HepG2 (cell line): ENCODE results near the gene BLVRA. TPM values are rescaled to one million over a fixed set of nuclear protein-coding genes. Genes with fewer than 3 reads are reported as not detected.

Experiments
- ATAC-seq: fragments of 200-7000 bp; cut with Tn5 transposase; 3 replicates; pipeline ENCODE4 v1.9.1; 2020; ENCODE audit warnings: mild to moderate bottlenecking, moderate library complexity
- BruUV-seq: library from RNA; stranded (reverse); fragments of 400-500 nt; replicated peaks from 2 replicates; lab custom pipeline; 2021; lab: Mats Ljungman, UMichigan
- CTCF ChIA-PET: fragments of 300-600 bp; formaldehyde crosslinking; extraction: SDS; loops from one replicate; lab custom pipeline; 2021; ENCODE audit warnings: low total read pairs, inconsistent platforms, low intra/inter-chr PET ratio; lab: Yijun Ruan, JAX
- POLR2A ChIA-PET: fragments of 350-600 bp; sonication (Branson Sonifier 250); formaldehyde crosslinking; loops from one replicate; lab custom pipeline; 2020; ENCODE audit warnings: antibody characterized with exemption, inconsistent platforms; lab: Yijun Ruan, JAX
- DNase-seq: peaks from one replicate; pipeline ENCODE4 v3.0.0-alpha.2; 2015; ENCODE audit warnings: low spot score
- FAIRE-seq: peaks from 3 replicates; lab custom pipeline; 2011; peaks lifted over from hg19 to GRCh38; lab: Jason Lieb, UNC
- H2AFZ ChIP-seq: one replicate; pipeline ENCODE4 v1.6.1; 2011; ENCODE audit warnings: low read length, inconsistent platforms
- H3K27ac ChIP-seq: fragments of 300-600 bp; 3 replicates; pipeline ENCODE4 v1.8.0; 2011; ENCODE audit warnings: mixed run types, mild to moderate bottlenecking, mixed read lengths, low read length, inconsistent platforms; ENCODE audit not compliant: insufficient read depth; ENCODE audit errors: extremely low read length
- H3K27me3 ChIP-seq, 2 experiments: fragments of 200-600 bp in 1 of 2; 2 replicates in 1 of 2; 3 replicates in 1 of 2; pipeline versions ENCODE4 v1.6.0 to v1.8.0; 2011; ENCODE audit warnings: low read length in 2 of 2, mild to moderate bottlenecking in 2 of 2, moderate library complexity in 2 of 2, inconsistent platforms in 1 of 2; ENCODE audit not compliant: insufficient read depth in 2 of 2, control insufficient read depth in 1 of 2
- H3K36me3 ChIP-seq, 2 experiments: fragments of 200-600 bp in 1 of 2; replicated peaks in 1 of 2; 2 replicates in 1 of 2; 3 replicates in 1 of 2; pipeline versions ENCODE4 v1.5.1 to v1.8.0; 2011; ENCODE audit warnings: low read length in 2 of 2, inconsistent platforms in 1 of 2; ENCODE audit not compliant: insufficient read depth in 2 of 2, control insufficient read depth in 1 of 2
- H3K4me1 ChIP-seq: 2 replicates; pipeline ENCODE4 v1.5.1; 2012; ENCODE audit warnings: low read length, inconsistent platforms; ENCODE audit not compliant: insufficient read depth
- H3K4me2 ChIP-seq: 2 replicates; pipeline ENCODE4 v1.6.0; 2011; ENCODE audit warnings: low read depth, low read length, inconsistent platforms
- H3K4me3 ChIP-seq, 3 experiments: fragments of 200-600 bp in 1 of 3; sonication (generic), shearing (Covaris generic) in 1 of 3; replicated peaks in 1 of 3; 2 replicates each; pipeline ENCODE4 v1.5.1; 2011 to 2016; ENCODE audit warnings: low read length in 3 of 3, inconsistent platforms in 2 of 3, low read depth in 2 of 3, mild to moderate bottlenecking in 2 of 3, control low read depth in 1 of 3, mixed read lengths in 1 of 3; ENCODE audit not compliant: insufficient read depth in 1 of 3
- H3K79me2 ChIP-seq: one replicate; pipeline ENCODE4 v1.6.1; 2011; ENCODE audit warnings: low read length, inconsistent platforms; ENCODE audit not compliant: insufficient read depth
- H3K9ac ChIP-seq: 2 replicates; pipeline ENCODE4 v1.6.0; 2011; ENCODE audit warnings: mild to moderate bottlenecking, low read depth, low read length, inconsistent platforms; ENCODE audit not compliant: insufficient read depth
- H3K9me3 ChIP-seq: 2 replicates; pipeline ENCODE4 v1.5.1; 2012; ENCODE audit warnings: mild to moderate bottlenecking, low read length
- H4K20me1 ChIP-seq: 2 replicates; pipeline ENCODE4 v1.6.0; 2011; ENCODE audit warnings: inconsistent platforms, mild to moderate bottlenecking, low read length, moderate library complexity; ENCODE audit not compliant: insufficient read depth
- AHR ChIP-seq: IDR thresholded peaks from 2 replicates; pipeline ENCODE4 v1.6.1; 2018; ENCODE audit warnings: missing genetic modification reagents, missing compliant biosample characterization
- SNAI1 ChIP-seq: sonication (generic); formaldehyde crosslinking; IDR thresholded peaks from 2 replicates; pipeline ENCODE4 v1.5.0; 2020; ENCODE audit warnings: mild to moderate bottlenecking, missing genetic modification reagents, borderline replicate concordance
- ZNF770 ChIP-seq: sonication (generic); formaldehyde crosslinking; IDR thresholded peaks from 2 replicates; pipeline ENCODE4 v1.5.0; 2020; ENCODE audit warnings: mild to moderate bottlenecking, missing genetic modification reagents
- ZUFSP ChIP-seq: sonication (generic); formaldehyde crosslinking; IDR thresholded peaks from 2 replicates; pipeline ENCODE4 v1.9.0; 2021; ENCODE audit warnings: missing genetic modification reagents, mild to moderate bottlenecking, borderline replicate concordance
- WGBS: methylation state at CpG from one replicate; pipeline ENCODE4 v1.1.6; 2017; ENCODE audit warnings: low lambda C conversion rate; 5-methylcytosine and 5-hydroxymethylcytosine counted together
- in situ Hi-C: cut with HindIII; loops from 2 replicates; pipeline ENCODE4 v1.10.0; 2017; ENCODE audit warnings: low pct_unique_long_range_greater_than_20kb; ENCODE audit not compliant: extremely low pct_ligation_motif_present
- intact Hi-C: fragments of 100-400 bp; cut with micrococcal nuclease; formaldehyde crosslinking; loops from one replicate; pipeline ENCODE4 v1.10.0; 2022; ENCODE audit not compliant: unreplicated experiment
- polyA plus RNA-seq, 8 experiments: library from polyadenylated mRNA; depleted of rRNA in 3 of 8; stranded (reverse) in 7 of 8; unstranded in 1 of 8; fragments of >200 nt; fragmentation: Illumina TruSeq in 4 of 8; extraction: Trizol in 4 of 8; gene quantifications; 2 replicates each; pipeline versions ENCODE4 v1.2.1 to v1.2.3, GENCODE V29; 2011 to 2016; ENCODE audit warnings: low read depth in 4 of 8, missing spikeins in 1 of 8, mixed read lengths in 1 of 8; ENCODE audit not compliant: insufficient read depth in 1 of 8
- total RNA-seq, 5 experiments: library from RNA; depleted of rRNA; stranded (reverse); fragments of >200 nt; fragmentation: Illumina TruSeq; extraction: Trizol; gene quantifications; 2 replicates each; pipeline ENCODE4 v1.2.3, GENCODE V29; 2016; ENCODE audit warnings: low read depth in 1 of 5

Gene BLVRA
- total and polyA plus RNA-seq, 2 of the 13 experiments (the other 11 are each of a cell fraction or from before 2014, with no cell fraction given): 39.2 to 64.2 TPM

GRCh38 chr7:43769281-43769680, 10.8 kb downstream of the BLVRA start:
- Histone ChIP-seq H4K20me1 (no peaks in the 10 kb centered on the region), H3K79me2 (peaks cover 8% of the 10 kb centered on the region), H2AFZ (no peak overlapping the region), H3K27ac (peak overlapping the region; percentile 93), H3K9me3 (no peaks in the 10 kb centered on the region), H3K36me3 (peaks cover 1 to 9% of the 10 kb centered on the region in 2 experiments; a peak in 3 of 5 replicates), H3K9ac (peak overlapping the region; percentile 62), H3K4me1 (peaks cover 75% of the 10 kb centered on the region), H3K27me3 (no peaks in the 10 kb centered on the region), H3K4me3 (no peak overlapping the region), H3K4me2 (peak overlapping the region; percentile 59)
- ChIA-PET CTCF (no interaction called here), POLR2A (interaction anchor here (0.9 to 3.2 kb wide), 9 partner anchors 7 to 838 kb away, joined by 3 to 28 read pairs (median 8); partner anchors contain the start of genes BLVRA, COA1, MRPL32 and PSMA2)
- intact Hi-C loops: no loop called here
- TF ChIP-seq ZNF770 (CRISPR knock-in tag) (0 out of 2 replicates have a peak, but pooled peaks have one; percentile 22), ZUFSP (CRISPR knock-in tag) (no peak), AHR (CRISPR knock-in tag) (0 out of 2 replicates have a peak, but pooled peaks have one; percentile 2), SNAI1 (CRISPR knock-in tag) (0 out of 2 replicates have a peak, but pooled peaks have one; percentile 17)
- ATAC-seq: no peak; the same call in 2 of the 3 replicates
- 69% methylated on average over 5 of the region's 5 CpGs for WGBS
- FAIRE-seq: no peak
- in situ Hi-C loops: no loop called here
- BruUV-seq: TSS peak; percentile 89
- DNase-seq: no peak
